GM23338 (cell line): ENCODE data around the gene CDIPT. TPM values are rescaled to one million over a fixed set of nuclear protein-coding genes. Genes with fewer than 3 reads are reported as not detected.

Experiments used
- ATAC-seq: fragments of 200-7000 bp; cut with Tn5 transposase; 3 replicates; pipeline ENCODE4 v1.9.1; 2020
- DNase-seq: peaks from one replicate; pipeline ENCODE4 v3.0.0-alpha.2; 2015; ENCODE audit warnings: low spot score
- H2AFZ ChIP-seq: fragments of 200-600 bp; sonication (generic); 2 replicates; pipeline ENCODE4 v1.8.0; 2016; ENCODE audit warnings: antibody characterized with exemption, mild to moderate bottlenecking, moderate library complexity
- H3F3A ChIP-seq: fragments of 200-600 bp; sonication (generic); replicated peaks from 2 replicates; pipeline ENCODE4 v1.8.0; 2017; ENCODE audit warnings: antibody characterized with exemption, mixed run types, low read depth
- H3K27ac ChIP-seq: fragments of 200-600 bp; sonication (generic); 2 replicates; pipeline ENCODE4 v1.6.1; 2016; ENCODE audit warnings: low read depth
- H3K27me3 ChIP-seq: fragments of 200-600 bp; sonication (generic); 2 replicates; pipeline ENCODE4 v1.8.0; 2016; ENCODE audit warnings: mild to moderate bottlenecking, mixed run types, moderate library complexity; ENCODE audit not compliant: insufficient read depth
- H3K36me3 ChIP-seq: fragments of 200-600 bp; sonication (generic); 2 replicates; pipeline ENCODE4 v1.8.0; 2016; ENCODE audit warnings: mild to moderate bottlenecking; ENCODE audit not compliant: insufficient read depth
- H3K4me1 ChIP-seq: fragments of 200-600 bp; sonication (generic); 2 replicates; pipeline ENCODE4 v1.8.0; 2016; ENCODE audit warnings: mild to moderate bottlenecking, moderate library complexity; ENCODE audit not compliant: insufficient read depth
- H3K4me2 ChIP-seq: fragments of 200-600 bp; sonication (generic); 2 replicates; pipeline ENCODE4 v1.7.1; 2017; ENCODE audit warnings: mixed run types
- H3K4me3 ChIP-seq: fragments of 200-600 bp; sonication (generic); 2 replicates; pipeline ENCODE4 v1.6.1; 2016; ENCODE audit warnings: mixed run types
- H3K79me2 ChIP-seq: fragments of 200-600 bp; sonication (generic); replicated peaks from 2 replicates; pipeline ENCODE4 v1.8.0; 2017; ENCODE audit warnings: mild to moderate bottlenecking; ENCODE audit not compliant: insufficient read depth
- H3K9me2 ChIP-seq: fragments of 200-600 bp; sonication (generic); 2 replicates; pipeline ENCODE4 v1.8.0; 2017; ENCODE audit not compliant: insufficient read depth
- H4K20me1 ChIP-seq: fragments of 200-600 bp; sonication (generic); replicated peaks from 2 replicates; pipeline ENCODE4 v1.8.0; 2017; ENCODE audit warnings: mild to moderate bottlenecking; ENCODE audit not compliant: insufficient read depth
- H3K27ac Mint-ChIP-seq: 2 replicates; pipeline ENCODE4 v1.8.0; 2020; ENCODE audit warnings: inconsistent platforms, mild to moderate bottlenecking, moderate library complexity, mixed read lengths
- H3K27me3 Mint-ChIP-seq: 3 replicates; pipeline ENCODE4 v1.8.0; 2022; ENCODE audit warnings: low read depth, mild to moderate bottlenecking, moderate library complexity, mixed read lengths, inconsistent platforms; ENCODE audit not compliant: insufficient read depth, poor library complexity
- H3K36me3 Mint-ChIP-seq: 3 replicates; pipeline ENCODE4 v1.8.0; 2021; ENCODE audit warnings: low read depth, mild to moderate bottlenecking, inconsistent platforms, moderate library complexity, mixed read lengths
- H3K4me1 Mint-ChIP-seq: 3 replicates; pipeline ENCODE4 v1.8.0; 2020; ENCODE audit warnings: mild to moderate bottlenecking, inconsistent platforms, mixed read lengths
- H3K4me3 Mint-ChIP-seq: 3 replicates; pipeline ENCODE4 v1.8.0; 2021; ENCODE audit warnings: moderate library complexity, mild to moderate bottlenecking, inconsistent platforms, mixed read lengths
- H3K9me3 Mint-ChIP-seq: 3 replicates; pipeline ENCODE4 v1.8.0; 2020; ENCODE audit warnings: moderate library complexity, mild to moderate bottlenecking, inconsistent platforms, mixed read lengths
- CTCF ChIP-seq, 2 experiments: fragments of 200-600 bp in 1 of 2; sonication (generic) in 1 of 2; conservative IDR thresholded peaks; 2 replicates each; pipeline versions ENCODE4 v1.5.1 to v1.6.1; 2016 to 2017; ENCODE audit warnings: antibody characterized with exemption in 2 of 2, low read depth in 2 of 2, mild to moderate bottlenecking in 2 of 2, moderate library complexity in 1 of 2
- ZNF114 ChIP-seq: fragments of 250-450 bp; sonication (Bioruptor Pico); IDR thresholded peaks from 2 replicates; pipeline ENCODE4 v1.5.0; 2020; ENCODE audit warnings: mild to moderate bottlenecking, moderate library complexity
- ZNF331 ChIP-seq: fragments of 250-450 bp; sonication (Bioruptor Pico); IDR thresholded peaks from 2 replicates; pipeline ENCODE4 v1.5.0; 2020; ENCODE audit warnings: low read depth, mild to moderate bottlenecking, moderate library complexity
- ZNF462 ChIP-seq: fragments of 250-450 bp; sonication (Bioruptor Pico); IDR thresholded peaks from 2 replicates; pipeline ENCODE4 v1.5.0; 2020; ENCODE audit warnings: mild to moderate bottlenecking, moderate library complexity
- polyA plus RNA-seq: library from polyadenylated mRNA; unstranded; fragments of >200 nt; fragmentation: Nextera tagmentation; extraction: Ambion mirVana; gene quantifications from 2 replicates; pipeline ENCODE4 v1.2.1, GENCODE V29; 2016
- total RNA-seq: library from RNA; depleted of rRNA; stranded (reverse); fragments of >200 nt; shearing (Covaris generic); gene quantifications from 2 replicates; pipeline ENCODE4 v1.2.3, GENCODE V29; 2014

The CDIPT gene
- total and polyA plus RNA-seq, 2 experiments from 2014 or later: 36.2 to 78.1 TPM

- no peak overlapping the region for H3K4me3 Mint-ChIP-seq
- DNase-seq: no peak
These were observed 20.2 kb downstream of the CDIPT start for GRCh38 chr16:29842732-29843346.

GRCh38 chr16:29841631-29842030, 21.4 kb downstream of the CDIPT start:
- Mint-ChIP-seq H3K27ac (no peak overlapping the region), H3K4me3 (no peak overlapping the region), H3K27me3 (peaks cover 6% of the 10 kb centered on the region), H3K9me3 (no peaks in the 10 kb centered on the region), H3K4me1 (no peaks in the 10 kb centered on the region), H3K36me3 (no peaks in the 10 kb centered on the region)
- H3K27me3 ChIP-seq: no peaks in the 10 kb centered on the region
- no peak overlapping the region for H3K4me2 ChIP-seq
- DNase-seq (no peak), ATAC-seq (no peak)
- H3K27ac ChIP-seq: no peak overlapping the region
- TF ChIP-seq ZNF462 (CRISPR knock-in tag) (no peak), ZNF331 (CRISPR knock-in tag) (no peak), CTCF (conservative IDR thresholded peaks at IDR 0.05; ENCODE audit: low read depth in 2 of 2) (no peak)
- no peak overlapping the region for H3K4me3 ChIP-seq
- no peak overlapping the region for H2AFZ ChIP-seq
- H3K36me3 ChIP-seq: no peaks in the 10 kb centered on the region
- no peaks in the 10 kb centered on the region for H3F3A ChIP-seq
- no peaks in the 10 kb centered on the region for H3K79me2 ChIP-seq
- no peaks in the 10 kb centered on the region for H4K20me1 ChIP-seq
- no peaks in the 10 kb centered on the region for H3K9me2 ChIP-seq
- no peaks in the 10 kb centered on the region for H3K4me1 ChIP-seq

More at GRCh38 chr16:29842732-29843346, 20.2 kb downstream of the CDIPT start:
- TF ChIP-seq ZNF114 (CRISPR knock-in tag) (no peak), CTCF (conservative IDR thresholded peaks at IDR 0.05; ENCODE audit: low read depth in 2 of 2) (peak; percentile 19; a peak in 2 of 4 replicates)
- Histone ChIP-seq H4K20me1 (no peaks in the 10 kb centered on the region), H3K9me2 (no peaks in the 10 kb centered on the region), H2AFZ (no peak overlapping the region), H3K36me3 (no peaks in the 10 kb centered on the region), H3K27me3 (no peaks in the 10 kb centered on the region), H3K4me3 (no peak overlapping the region), H3K79me2 (no peaks in the 10 kb centered on the region), H3K4me2 (no peak overlapping the region), H3K27ac (no peak overlapping the region), H3F3A (no peaks in the 10 kb centered on the region), H3K4me1 (no peaks in the 10 kb centered on the region)
- Mint-ChIP-seq H3K36me3 (no peaks in the 10 kb centered on the region), H3K27me3 (peaks cover 9% of the 10 kb centered on the region), H3K9me3 (no peaks in the 10 kb centered on the region), H3K27ac (no peak overlapping the region), H3K4me1 (no peaks in the 10 kb centered on the region)
- peak; percentile 34; the same call in 2 of the 3 replicates for ATAC-seq
